Measurements from ENCODE around the gene CHAF1B.

DNA sequence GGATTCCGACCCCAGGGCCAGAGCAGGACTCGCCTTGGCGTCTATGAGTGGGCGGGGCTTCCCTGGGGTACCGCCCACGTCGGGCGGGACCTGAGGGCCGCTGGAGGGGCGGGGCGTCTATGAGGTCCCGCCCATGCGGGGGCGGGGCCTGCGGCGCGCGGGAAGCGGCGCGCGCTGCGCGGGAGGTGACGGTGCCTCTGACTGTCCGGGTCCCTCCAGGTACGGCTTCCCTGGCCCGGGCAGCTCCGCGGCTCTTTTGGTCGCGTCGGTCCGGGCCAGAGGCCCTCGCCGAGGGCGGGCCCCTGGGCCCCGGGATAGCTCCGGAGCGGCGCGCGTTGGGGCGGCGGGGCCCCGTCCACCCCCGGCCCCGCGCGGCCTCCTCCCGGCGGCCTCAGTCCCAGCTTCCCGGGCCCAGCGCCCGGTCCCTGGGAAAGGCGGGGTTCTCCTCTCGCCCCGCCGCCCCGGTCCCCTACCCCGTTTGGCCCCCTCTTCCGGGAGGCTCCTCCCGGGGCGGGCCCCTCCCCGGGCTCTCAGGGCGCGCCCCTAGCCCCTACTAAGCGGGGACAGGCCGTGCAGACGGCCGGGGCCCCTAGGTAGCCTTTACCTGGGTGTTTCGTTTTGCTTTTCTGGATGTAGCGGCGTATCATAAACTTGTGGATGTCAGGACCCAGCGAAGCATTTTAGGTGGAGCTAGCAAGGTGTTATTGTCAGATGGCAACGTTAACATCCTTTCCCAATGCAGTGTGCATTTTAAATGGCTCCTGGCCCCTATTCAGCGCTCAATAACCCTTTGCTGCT is at the start of gene CHAF1B:
- TF ChIP-seq, protein P1, sequence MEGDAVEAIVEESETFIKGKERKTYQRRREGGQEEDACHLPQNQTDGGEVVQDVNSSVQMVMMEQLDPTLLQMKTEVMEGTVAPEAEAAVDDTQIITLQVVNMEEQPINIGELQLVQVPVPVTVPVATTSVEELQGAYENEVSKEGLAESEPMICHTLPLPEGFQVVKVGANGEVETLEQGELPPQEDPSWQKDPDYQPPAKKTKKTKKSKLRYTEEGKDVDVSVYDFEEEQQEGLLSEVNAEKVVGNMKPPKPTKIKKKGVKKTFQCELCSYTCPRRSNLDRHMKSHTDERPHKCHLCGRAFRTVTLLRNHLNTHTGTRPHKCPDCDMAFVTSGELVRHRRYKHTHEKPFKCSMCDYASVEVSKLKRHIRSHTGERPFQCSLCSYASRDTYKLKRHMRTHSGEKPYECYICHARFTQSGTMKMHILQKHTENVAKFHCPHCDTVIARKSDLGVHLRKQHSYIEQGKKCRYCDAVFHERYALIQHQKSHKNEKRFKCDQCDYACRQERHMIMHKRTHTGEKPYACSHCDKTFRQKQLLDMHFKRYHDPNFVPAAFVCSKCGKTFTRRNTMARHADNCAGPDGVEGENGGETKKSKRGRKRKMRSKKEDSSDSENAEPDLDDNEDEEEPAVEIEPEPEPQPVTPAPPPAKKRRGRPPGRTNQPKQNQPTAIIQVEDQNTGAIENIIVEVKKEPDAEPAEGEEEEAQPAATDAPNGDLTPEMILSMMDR (IDR thresholded peaks at IDR 0.05), result no peak
- TF ChIP-seq POLR2A (IDR thresholded peaks at IDR 0.05), result no peak

Data from testis (tissue), 2 donors.